Measurements from ENCODE around the gene DNER.

Gene DNER

GRCh38 chr2:229429589-229429988, 284.8 kb downstream of the DNER start:
- DNase-seq = no peak

GRCh38 chr2:229426464-229426863, 287.9 kb downstream of the DNER start:
- DNase-seq = no peak

DNA sequence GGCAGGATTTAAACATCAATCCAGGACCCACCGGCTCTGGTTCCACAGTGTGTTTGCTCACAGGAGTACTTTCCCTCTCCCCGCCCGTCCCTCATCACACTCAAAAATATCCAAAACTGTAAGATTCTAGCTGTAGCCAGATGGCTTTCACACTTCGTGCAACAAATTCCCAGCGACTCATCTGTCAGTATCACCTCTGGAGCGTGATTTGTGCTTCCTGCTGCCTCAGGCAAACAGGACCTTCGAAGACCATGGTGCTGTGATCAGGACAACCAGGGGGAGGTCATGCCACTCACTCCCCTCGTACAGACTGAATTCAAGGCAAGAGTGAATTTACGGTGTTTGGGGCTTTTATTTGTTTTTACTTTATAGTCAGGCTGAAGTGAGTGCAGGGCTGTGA, 288.8 kb downstream of the DNER start:
- DNase-seq = no peak

DNA sequence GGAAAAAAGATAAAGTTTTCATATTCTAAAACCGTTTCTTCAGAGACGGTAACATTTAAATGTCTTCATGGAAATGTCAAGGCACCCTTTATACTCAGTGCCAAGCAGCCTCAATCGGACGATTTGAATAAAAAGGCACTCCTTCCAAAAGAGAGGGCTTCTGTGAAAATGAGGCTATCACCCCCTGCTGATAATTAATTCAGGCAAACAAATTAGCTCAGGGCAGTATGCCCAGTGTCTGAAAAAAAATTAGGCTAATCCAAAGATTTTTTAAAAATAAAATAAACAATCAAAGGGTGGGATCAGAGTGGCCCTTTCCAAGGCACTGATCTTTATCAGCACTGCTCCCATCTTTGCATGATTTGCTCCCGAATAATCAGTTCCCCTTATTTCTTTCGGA, 292.3 kb downstream of the DNER start:
- no peak for DNase-seq

DNA sequence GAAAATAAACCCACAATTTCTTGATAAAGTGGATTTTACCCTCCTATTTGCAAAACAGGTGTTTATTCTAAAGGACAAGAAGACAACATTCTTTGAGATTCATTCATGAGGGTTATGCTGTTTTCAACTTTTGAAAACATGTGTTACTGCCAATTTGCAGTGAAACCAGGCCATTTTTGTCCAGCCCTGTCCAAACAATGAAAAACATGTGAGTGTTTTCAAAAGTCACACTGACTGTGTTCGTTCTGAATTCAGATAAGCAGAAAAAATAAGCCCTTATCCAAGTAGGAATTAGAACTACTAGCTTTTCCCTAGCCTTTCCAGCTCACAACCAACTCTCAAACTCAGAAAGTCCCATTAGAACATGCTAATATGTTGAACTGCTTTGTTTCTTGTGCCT, 295.2 kb downstream of the DNER start:
- DNase-seq = no peak

DNA sequence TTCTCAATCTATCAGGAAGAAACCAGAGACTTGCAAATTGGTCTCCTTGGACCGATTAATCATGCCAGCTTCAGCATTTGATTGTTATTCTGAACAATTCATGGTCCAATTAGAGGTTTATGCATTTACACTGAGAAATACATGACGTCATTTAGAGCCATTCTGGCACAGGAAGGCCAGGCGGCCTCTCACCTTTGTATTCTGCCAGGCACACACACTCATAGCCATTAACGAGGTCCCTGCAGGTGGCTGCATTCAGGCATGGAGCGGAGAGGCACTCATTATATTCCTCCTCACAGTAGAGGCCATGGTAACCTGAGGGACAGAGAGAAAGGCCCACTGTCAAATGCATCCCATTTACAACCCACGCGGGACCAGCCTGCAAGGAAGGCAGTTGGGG, 296.4 kb downstream of the DNER start:
- DNase-seq = no peak

DNA sequence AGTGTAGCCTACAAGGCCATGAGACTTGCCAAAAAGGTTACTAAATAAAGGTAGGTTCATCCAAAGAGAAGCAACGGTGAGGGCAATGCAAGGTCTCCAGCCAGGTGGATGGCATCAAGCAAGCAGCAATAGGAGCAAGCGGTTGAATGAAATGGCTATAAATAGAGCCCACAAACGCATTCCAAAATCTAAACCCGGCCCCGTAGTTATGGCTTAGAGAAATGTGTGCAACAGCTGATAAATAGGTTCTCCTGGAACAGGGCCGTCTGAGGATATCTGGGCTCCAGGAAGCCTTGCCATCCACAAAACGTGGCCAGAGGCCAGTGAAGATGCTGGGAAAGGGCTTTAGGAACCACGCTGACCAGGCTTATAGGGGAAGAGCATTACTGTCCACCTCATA, 297.2 kb downstream of the DNER start:
- DNase-seq = no peak

GRCh38 chr2:229416116-229416694, 298.1 kb downstream of the DNER start:
- DNase-seq = peak; percentile 87 to 93 (median 91)

DNA sequence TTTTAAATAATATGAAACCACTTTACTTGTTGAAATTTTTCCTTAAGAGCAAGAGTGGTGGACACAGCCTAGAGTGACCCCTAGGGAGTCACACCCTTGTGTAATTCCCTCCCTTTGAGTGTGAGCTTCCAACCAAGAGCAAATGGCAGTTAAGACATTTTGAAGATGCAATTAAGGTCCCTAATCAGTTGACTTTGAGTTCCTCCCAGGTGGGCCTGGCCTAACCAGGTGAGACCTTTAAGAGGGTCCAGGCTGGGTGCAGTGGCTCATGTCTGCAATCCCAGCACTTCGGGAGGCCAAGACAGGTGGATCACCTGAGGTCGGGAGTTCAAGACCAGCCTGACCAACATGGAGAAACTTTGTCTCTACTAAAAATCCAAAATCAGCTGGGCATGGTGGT, 299.7 kb downstream of the DNER start:
- no peak for DNase-seq

- DNase-seq = no peak
These were observed 301.7 kb downstream of the DNER start for GRCh38 chr2:229412686-229413085.

GRCh38 chr2:229410946-229411345, 303.4 kb downstream of the DNER start:
- DNase-seq = no peak

GRCh38 chr2:229410264-229410663, 304.1 kb downstream of the DNER start:
- DNase-seq = no peak

GRCh38 chr2:229409751-229410181, 304.6 kb downstream of the DNER start:
- no peak for DNase-seq

GRCh38 chr2:229408962-229409361, 305.4 kb downstream of the DNER start:
- DNase-seq = peak; percentile 21 to 64 (median 54)

DNA sequence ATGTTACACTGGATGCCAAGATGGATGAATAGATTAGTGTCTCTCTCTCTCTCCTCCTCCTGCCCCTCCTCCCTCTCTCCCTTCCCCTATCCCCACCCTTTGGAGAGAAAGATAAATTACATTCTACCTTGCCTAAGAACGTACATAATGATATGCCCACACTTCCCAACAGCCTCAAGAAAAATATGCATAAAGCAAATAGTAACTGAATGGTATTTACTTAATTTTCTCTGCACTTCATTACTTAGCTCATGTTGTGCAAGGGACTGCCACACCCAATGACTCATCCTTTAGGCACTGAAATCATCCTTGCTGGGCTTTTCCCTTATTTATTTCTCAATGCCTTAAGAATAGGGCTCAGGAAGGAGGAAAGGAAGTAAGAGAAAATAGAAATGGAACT, 306.0 kb downstream of the DNER start:
- peak; percentile 87 to 97 (median 96) for DNase-seq

GRCh38 chr2:229407170-229407569, 307.2 kb downstream of the DNER start:
- peak; percentile 87 to 92 (median 90) for DNase-seq

DNA sequence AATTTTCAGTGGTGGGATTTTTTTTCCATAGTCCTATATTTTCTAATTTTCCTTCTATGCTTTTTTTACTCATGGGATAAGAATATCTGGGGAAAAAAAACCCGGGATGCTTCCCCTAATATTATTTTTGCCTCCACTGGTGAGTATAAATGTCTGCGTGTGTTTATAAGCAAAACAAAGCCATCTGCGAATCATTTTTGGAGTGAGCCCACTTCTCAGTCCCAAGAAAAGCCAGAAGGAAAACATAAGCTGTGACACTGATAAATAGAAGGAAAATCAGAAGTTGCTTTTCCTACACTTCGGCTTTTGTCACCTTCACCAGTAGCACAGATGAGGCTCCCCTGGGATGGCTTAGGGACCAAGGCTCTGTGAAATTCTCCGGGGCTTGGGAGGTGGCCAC, 308.6 kb downstream of the DNER start:
- no peak for DNase-seq

DNA sequence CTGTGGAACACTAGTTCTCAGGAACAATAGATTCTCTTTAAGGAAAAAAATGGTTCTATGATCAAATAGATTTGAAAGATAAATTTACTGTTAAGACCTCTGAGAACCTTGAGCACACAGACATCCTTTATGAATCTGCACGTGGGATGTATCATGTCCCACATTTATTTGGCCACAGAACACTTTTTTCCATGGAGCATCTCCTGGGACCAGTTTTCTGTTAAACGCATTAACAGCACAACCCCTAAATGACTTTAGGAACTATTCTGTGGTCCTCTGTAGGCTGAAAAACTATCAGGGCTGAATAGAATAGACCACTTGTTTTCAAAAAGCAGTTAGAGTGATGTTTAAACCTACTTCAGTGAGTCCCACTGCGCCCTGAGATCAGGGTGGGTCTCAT, 311.1 kb downstream of the DNER start:
- DNase-seq = no peak

DNA sequence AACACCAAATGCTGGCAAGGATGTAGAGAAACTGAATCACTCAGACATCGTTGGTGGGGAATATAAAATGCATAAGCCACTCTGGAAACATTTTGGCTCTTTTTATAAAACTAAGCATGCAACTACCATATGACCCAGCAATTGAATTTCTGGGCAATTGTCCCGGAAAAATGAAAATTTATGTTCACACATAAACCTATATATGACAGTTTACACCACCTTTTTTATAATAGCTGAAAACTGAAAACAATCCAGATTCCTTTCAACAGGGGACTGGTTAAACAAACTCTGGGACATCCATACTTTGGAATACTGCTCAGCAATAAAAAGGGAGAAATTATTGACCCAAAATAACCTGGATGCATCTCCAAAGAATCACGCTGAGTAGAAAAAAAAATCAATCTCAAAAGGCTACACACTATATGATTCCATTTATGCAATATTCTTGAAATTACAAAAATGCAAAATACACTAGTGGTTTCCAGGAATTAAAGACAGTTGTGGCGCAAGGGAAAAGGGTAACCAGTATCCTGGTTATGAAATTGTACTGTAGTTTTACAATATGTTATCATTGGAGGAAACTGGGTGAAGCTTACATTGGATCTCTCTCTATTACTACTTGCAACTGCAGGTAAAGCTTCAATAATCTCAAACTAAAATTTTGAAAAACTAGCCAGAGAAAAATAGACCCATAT, 313.0 kb downstream of the DNER start:
- DNase-seq = peak in 1 of 3 donors; percentile 30

DNA sequence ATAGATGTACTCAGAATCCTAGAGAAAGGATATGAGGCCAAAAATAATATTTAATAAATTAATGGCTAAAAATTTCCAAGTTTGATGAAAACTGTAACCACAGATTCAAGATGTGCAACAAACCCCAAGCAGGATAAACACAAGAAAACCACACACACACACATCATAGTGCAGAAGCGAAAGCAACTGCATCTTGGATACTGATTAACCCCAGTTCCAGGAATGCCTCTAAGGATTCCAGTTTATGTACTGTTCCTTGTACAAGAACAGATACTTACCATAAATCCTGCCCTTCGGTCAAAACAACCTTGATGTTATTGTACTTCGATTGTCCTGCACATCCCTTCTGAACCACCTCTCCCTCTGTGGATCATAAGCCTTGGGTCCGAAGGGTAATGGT, 320.4 kb downstream of the DNER start:
- DNase-seq = no peak

DNA sequence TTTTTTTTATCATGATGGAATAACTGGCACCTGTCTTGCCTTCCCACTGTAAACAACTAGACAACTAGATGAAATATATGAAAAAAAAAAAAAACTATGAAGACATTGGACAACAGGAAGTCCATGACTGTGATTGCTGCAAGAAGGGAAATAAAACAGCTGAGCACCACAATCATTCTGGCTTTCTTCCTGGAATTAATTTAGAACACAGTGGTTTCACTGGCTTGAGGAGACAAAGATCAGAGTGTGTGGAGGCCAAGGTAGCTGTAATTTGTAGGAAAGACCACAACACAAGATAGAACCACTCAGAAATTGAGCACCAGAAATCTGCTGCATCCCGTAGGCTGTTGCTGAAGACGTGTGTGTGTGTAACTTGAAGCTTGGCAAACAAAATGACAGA, 322.2 kb downstream of the DNER start:
- peak; percentile 17 to 61 (median 58) for DNase-seq

GRCh38 chr2:229388731-229389130, 325.6 kb downstream of the DNER start:
- no peak for DNase-seq

- DNase-seq = no peak
These were observed 326.5 kb downstream of the DNER start for GRCh38 chr2:229387866-229388265.

- DNase-seq = no peak
These were observed 334.2 kb downstream of the DNER start for GRCh38 chr2:229380101-229380625.

DNA sequence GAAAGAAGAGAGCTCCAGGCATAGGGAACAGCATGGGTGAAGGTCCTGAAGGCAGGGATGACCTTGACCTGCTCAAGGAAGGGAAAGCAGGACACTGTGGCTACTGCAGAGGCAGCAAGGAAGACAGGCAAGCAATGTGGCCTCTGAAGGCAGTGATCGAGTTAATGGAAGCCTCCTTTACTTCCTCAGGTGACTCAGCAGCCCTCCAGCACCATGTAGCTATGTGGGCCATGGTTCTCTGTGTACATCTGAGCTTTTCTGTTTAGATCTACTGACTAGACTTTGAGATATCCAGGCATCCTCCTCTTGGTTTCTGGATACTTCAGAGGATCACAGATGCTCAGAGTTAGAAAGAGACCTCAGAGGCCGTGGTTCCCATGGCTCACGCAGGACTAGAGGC, 336.0 kb downstream of the DNER start:
- DNase-seq = peak in 2 of 3 donors; percentile 1 to 10

Data from suppressor macrophage treated with lipopolysaccharide for 1 hour (primary cell).